Smooth muscle cell of the coronary artery (primary cell): ENCODE data around the gene KRTAP9-6. TPM values are rescaled to one million over a fixed set of nuclear protein-coding genes. Genes with fewer than 3 reads are reported as not detected.

Experiments
- total RNA-seq: library from RNA; depleted of rRNA; stranded (reverse); fragments of >200 nt; gene quantifications from 2 replicates; pipeline ENCODE4 v1.2.3, GENCODE V29; 2014; ENCODE audit warnings: low replicate concordance

The KRTAP9-6 gene
- not detected in 2 replicates for total RNA-seq

DNA sequence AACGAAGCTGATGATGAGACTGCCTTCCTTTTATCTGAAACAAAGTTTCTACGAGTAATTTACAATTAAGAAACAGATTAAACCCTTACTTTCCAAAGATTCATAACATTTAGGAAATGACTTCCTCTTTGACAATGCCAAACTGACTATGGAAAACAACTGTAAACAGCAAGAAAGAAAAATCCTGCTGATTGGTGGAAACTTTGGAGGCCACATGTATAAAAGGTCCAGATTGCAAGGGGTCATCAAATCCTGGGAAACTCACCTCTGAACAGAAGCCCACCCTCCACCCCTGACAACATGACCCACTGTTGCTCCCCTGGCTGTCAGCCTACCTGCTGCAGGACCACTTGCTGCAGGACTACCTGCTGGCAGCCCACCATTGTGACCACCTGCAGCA is at the start of gene KRTAP9-6:
KRTAP9-6 (plus strand) TSS at position 301 of the 400 bp plus-strand sequence; CDS start at position 301, 0 bp downstream.

DNA sequence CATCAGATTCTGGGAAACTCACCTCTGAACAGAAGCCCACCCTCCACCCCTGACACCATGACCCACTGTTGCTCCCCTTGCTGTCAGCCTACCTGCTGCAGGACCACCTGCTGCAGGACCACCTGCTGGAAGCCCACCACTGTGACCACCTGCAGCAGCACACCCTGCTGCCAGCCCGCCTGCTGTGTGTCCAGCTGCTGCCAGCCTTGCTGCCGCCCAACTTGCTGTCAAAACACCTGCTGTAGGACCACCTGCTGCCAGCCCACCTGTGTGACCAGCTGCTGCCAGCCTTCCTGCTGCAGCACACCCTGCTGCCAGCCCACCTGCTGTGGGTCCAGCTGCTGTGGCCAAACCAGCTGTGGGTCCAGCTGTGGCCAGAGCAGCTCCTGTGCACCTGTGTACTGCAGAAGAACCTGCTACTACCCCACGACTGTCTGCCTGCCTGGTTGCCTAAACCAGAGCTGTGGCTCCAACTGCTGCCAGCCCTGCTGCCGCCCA is 38.5 kb upstream of the KRTAP9-6 start, which contains the start of gene KRTAP9-2:
KRTAP9-2 (plus strand) TSS at position 51 of the 498 bp plus-strand sequence; CDS start at position 58, 7 bp downstream.

DNA sequence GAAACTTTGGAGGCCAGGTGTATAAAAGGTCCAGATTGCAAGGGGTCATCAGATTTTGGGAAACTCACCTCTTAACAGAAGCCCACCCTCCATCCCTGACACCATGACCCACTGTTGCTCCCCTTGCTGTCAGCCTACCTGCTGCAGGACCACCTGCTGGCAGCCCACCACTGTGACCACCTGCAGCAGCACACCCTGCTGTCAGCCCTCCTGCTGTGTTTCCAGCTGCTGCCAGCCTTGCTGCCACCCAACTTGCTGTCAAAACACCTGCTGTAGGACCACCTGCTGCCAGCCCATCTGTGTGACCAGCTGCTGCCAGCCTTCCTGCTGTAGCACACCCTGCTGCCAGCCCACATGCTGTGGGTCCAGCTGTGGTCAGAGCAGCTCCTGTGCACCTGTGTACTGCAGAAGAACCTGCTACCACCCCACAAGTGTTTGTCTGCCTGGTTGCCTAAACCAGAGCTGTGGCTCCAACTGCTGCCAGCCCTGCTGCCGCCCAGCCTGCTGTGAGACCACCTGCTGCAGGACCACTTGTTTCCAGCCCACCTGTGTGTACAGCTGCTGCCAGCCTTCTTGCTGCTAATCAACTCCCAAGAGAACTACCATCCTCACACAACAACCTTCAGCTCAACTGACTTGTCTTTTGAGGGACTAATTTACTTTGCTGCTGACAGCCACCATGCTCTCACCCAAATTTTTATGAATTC is 32.6 kb upstream of the KRTAP9-6 start, which contains the start of gene KRTAP9-3:
KRTAP9-3 (plus strand) TSS at position 51 of the 707 bp plus-strand sequence; CDS start at position 104, 53 bp downstream.

DNA sequence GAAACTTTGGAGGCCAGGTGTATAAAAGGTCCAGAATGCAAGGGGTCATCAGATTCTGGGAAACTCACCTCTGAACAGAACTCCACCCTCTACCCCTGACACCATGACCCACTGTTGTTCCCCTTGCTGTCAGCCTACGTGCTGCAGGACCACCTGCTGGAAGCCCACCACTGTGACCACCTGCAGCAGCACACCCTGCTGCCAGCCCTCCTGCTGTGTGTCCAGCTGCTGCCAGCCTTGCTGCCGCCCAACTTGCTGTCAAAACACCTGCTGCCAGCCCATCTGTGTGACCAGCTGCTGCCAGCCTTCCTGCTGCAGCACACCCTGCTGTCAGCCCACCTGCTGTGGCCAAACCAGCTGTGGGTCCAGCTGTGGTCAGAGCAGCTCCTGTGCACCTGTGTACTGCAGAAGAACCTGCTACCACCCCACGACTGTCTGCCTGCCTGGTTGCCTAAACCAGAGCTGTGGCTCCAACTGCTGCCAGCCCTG is 27.2 kb upstream of the KRTAP9-6 start, which contains the start of gene KRTAP9-8:
KRTAP9-8 (plus strand) TSS at position 51 of the 489 bp plus-strand sequence; CDS start at position 104, 53 bp downstream.

GRCh38 chr17:41249637-41250240 is 15.4 kb upstream of the KRTAP9-6 start, which contains the start of gene KRTAP9-4:
Gene KRTAP9-4, plus strand, starts transcription at chr17:41249687. Its CDS starts 34 bp downstream, at chr17:41249721.

DNA sequence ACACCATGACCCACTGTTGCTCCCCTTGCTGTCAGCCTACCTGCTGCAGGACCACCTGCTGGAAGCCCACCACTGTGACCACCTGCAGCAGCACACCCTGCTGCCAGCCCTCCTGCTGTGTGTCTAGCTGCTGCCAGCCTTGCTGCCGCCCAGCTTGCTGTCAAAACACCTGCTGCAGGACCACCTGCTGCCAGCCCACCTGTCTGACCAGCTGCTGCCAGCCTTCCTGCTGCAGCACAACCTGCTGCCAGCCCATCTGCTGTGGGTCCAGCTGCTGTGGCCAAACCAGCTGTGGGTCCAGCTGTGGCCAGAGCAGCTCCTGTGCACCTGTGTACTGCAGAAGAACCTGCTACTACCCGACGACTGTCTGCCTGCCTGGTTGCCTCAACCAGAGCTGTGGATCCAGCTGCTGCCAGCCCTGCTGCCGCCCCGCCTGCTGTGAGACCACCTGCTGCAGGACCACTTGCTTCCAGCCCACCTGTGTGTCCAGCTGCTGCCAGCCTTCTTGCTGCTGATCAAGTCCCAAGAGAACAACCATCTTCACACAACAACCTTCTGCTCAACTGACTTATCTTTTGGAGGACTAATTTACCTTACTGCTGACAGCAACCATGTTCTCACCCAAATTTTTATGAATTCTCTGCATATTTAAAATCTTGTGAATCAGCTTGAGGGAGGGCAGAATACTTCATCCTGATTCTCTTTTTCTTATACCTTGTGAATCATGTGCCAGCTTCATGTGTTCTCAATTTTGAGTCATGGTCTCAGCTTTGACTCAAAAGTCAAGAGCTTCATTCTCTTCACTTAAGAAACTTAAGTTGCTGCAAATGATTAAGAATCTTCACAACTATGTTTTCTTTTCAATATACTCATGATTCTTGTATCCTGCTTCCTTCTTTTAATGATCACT is 9.5 kb upstream of the KRTAP9-6 start, which contains the start of gene KRTAP9-9:
KRTAP9-9 (plus strand) TSS at position 4 of the 910 bp plus-strand sequence.

DNA sequence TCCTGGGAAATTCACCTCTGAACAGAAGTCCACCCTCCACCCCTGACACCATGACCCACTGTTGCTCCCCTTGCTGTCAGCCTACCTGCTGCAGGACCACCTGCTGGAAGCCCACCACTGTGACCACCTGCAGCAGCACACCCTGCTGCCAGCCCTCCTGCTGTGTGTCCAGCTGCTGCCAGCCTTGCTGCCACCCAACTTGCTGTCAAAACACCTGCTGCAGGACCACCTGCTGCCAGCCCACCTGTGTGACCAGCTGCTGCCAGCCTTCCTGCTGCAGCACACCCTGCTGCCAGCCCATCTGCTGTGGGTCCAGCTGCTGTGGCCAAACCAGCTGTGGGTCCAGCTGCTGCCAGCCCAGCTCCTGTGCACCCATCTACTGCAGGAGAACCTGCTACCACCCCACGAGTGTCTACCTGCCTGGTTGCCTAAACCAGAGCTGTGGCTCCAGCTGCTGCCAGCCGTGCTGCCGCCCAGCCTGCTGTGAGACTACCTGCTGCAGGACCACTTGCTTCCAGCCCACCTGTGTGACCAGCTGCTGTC is 10.5 kb downstream of the KRTAP9-6 start, which contains the start of gene KRTAP9-7:
KRTAP9-7 (plus strand) TSS at position 51 of the 543 bp plus-strand sequence; CDS start at position 51, 0 bp downstream.

GRCh38 chr17:41301916-41302901 is 37.0 kb downstream of the KRTAP9-6 start, which contains the start of gene KRTAP29-1:
Gene KRTAP29-1, minus strand, starts transcription at chr17:41302851. Its CDS starts 0 bp downstream, at chr17:41302851.

GRCh38 chr17:41308918-41309359 is 43.8 kb downstream of the KRTAP9-6 start, which contains the start of gene KRTAP16-1:
Gene KRTAP16-1, minus strand, starts transcription at chr17:41309309. Its CDS starts 56 bp downstream, at chr17:41309253.

GRCh38 chr17:41315204-41315794 is 50.1 kb downstream of the KRTAP9-6 start, which contains the start of gene KRTAP17-1:
Gene KRTAP17-1, minus strand, starts transcription at chr17:41315710. Its CDS starts 60 bp downstream, at chr17:41315650.

Other genes with a start within 250 kb of the KRTAP9-6 start
- gene KRTAP1-5, start 238.2 kb upstream of the KRTAP9-6 start, total RNA-seq = not detected in 2 replicates
- not detected in 2 replicates for gene KRTAP1-4, start 235.2 kb upstream of the KRTAP9-6 start, total RNA-seq
- gene KRTAP1-3, start 230.5 kb upstream of the KRTAP9-6 start, total RNA-seq = not detected in 2 replicates
- not detected in 2 replicates for gene KRTAP1-1, start 223.9 kb upstream of the KRTAP9-6 start, total RNA-seq
- gene KRTAP2-1, start 218.1 kb upstream of the KRTAP9-6 start, total RNA-seq = not detected in 2 replicates
- not detected in 2 replicates for gene KRTAP2-2, start 210.1 kb upstream of the KRTAP9-6 start, total RNA-seq
- gene KRTAP2-3, start 205.3 kb upstream of the KRTAP9-6 start, total RNA-seq = not detected in 2 replicates
- gene KRTAP2-4, start 199.5 kb upstream of the KRTAP9-6 start, total RNA-seq = not detected in 2 replicates
- gene KRTAP4-7, start 181.2 kb upstream of the KRTAP9-6 start, total RNA-seq = not detected in 2 replicates
- gene KRTAP4-8, start 167.2 kb upstream of the KRTAP9-6 start, total RNA-seq = not detected in 2 replicates
- gene KRTAP4-16, start 163.2 kb upstream of the KRTAP9-6 start, total RNA-seq = not detected in 2 replicates
- gene KRTAP4-9, start 160.0 kb upstream of the KRTAP9-6 start, total RNA-seq = not detected in 2 replicates
- not detected in 2 replicates for gene KRTAP4-11, start 147.0 kb upstream of the KRTAP9-6 start, total RNA-seq
- gene KRTAP4-12, start 141.2 kb upstream of the KRTAP9-6 start, total RNA-seq = not detected in 2 replicates
- gene KRTAP4-6, start 124.8 kb upstream of the KRTAP9-6 start, total RNA-seq = not detected in 2 replicates
- gene KRTAP4-5, start 115.6 kb upstream of the KRTAP9-6 start, total RNA-seq = not detected in 2 replicates
- not detected in 2 replicates for gene KRTAP4-4, start 104.6 kb upstream of the KRTAP9-6 start, total RNA-seq
- gene KRTAP4-3, start 97.2 kb upstream of the KRTAP9-6 start, total RNA-seq = not detected in 2 replicates
- not detected in 2 replicates for gene KRTAP4-2, start 87.2 kb upstream of the KRTAP9-6 start, total RNA-seq
- gene KRTAP4-1, start 80.5 kb upstream of the KRTAP9-6 start, total RNA-seq = not detected in 2 replicates
- gene KRTAP9-1, start 75.5 kb upstream of the KRTAP9-6 start, total RNA-seq = not detected in 2 replicates
- not detected in 2 replicates for gene KRTAP9-2, start 38.7 kb upstream of the KRTAP9-6 start, total RNA-seq
- gene KRTAP9-3, start 32.9 kb upstream of the KRTAP9-6 start, total RNA-seq = not detected in 2 replicates
- gene KRTAP9-8, start 27.4 kb upstream of the KRTAP9-6 start, total RNA-seq = not detected in 2 replicates
- not detected in 2 replicates for gene KRTAP9-4, start 15.7 kb upstream of the KRTAP9-6 start, total RNA-seq
- not detected in 2 replicates for gene KRTAP9-9, start 10.0 kb upstream of the KRTAP9-6 start, total RNA-seq
- gene KRTAP9-7, start 10.3 kb downstream of the KRTAP9-6 start, total RNA-seq = not detected in 2 replicates
- gene KRTAP29-1, start 37.5 kb downstream of the KRTAP9-6 start, total RNA-seq = not detected in 2 replicates
- gene KRTAP16-1, start 43.9 kb downstream of the KRTAP9-6 start, total RNA-seq = not detected in 2 replicates
- gene KRTAP17-1, start 50.3 kb downstream of the KRTAP9-6 start, total RNA-seq = not detected in 2 replicates
- gene KRT33A, start 85.5 kb downstream of the KRTAP9-6 start, total RNA-seq = not detected in 2 replicates
- not detected in 2 replicates for gene KRT33B, start 104.4 kb downstream of the KRTAP9-6 start, total RNA-seq
- under 0.01 TPM in 1 of 2 replicates, not detected in the other for gene KRT34, start 116.9 kb downstream of the KRTAP9-6 start, total RNA-seq
- gene KRT31, start 132.2 kb downstream of the KRTAP9-6 start, total RNA-seq = not detected in 2 replicates
- not detected in 2 replicates for gene KRT37, start 159.2 kb downstream of the KRTAP9-6 start, total RNA-seq
- gene KRT38, start 175.6 kb downstream of the KRTAP9-6 start, total RNA-seq = under 0.01 TPM in 1 of 2 replicates, not detected in the other
- not detected in 2 replicates for gene KRT32, start 202.0 kb downstream of the KRTAP9-6 start, total RNA-seq
- not detected in 2 replicates for gene KRT35, start 215.8 kb downstream of the KRTAP9-6 start, total RNA-seq
- gene KRT36, start 224.5 kb downstream of the KRTAP9-6 start, total RNA-seq = 0.08 and 0.12 TPM in 2 replicates
- not detected in 2 replicates for gene KRT13, start 240.2 kb downstream of the KRTAP9-6 start, total RNA-seq